MCF 10A (cell line): ENCODE results near the gene PTPRF. TPM values are rescaled to one million over a fixed set of nuclear protein-coding genes. Genes with fewer than 3 reads are reported as not detected.

ENCODE experiments used
- BruUV-seq: library from RNA; stranded (reverse); fragments of 400-500 nt; replicated peaks from 2 replicates; lab custom pipeline; 2021; lab: Mats Ljungman, UMichigan
- CTCF ChIA-PET: fragments of 300-600 bp; sonication (Branson Sonifier 250); formaldehyde crosslinking; extraction: SDS; loops from one replicate; lab custom pipeline; 2021; ENCODE audit warnings: antibody characterized with exemption, inconsistent platforms; lab: Yijun Ruan, JAX
- POLR2A ChIA-PET: fragments of 300-600, 350-650 bp; sonication (Branson Sonifier 250); formaldehyde crosslinking; extraction: SDS; loops from one replicate; lab custom pipeline; 2020; ENCODE audit warnings: antibody characterized with exemption, inconsistent platforms; lab: Yijun Ruan, JAX
- DNase-seq: peaks from one replicate; pipeline ENCODE4 v3.0.0-alpha.2; 2018; ENCODE audit not compliant: unreplicated experiment
- H3K27ac Mint-ChIP-seq: one replicate; pipeline ENCODE4 v1.8.0; 2022; ENCODE audit warnings: mild to moderate bottlenecking, low read depth, mixed read lengths; ENCODE audit not compliant: unreplicated experiment
- H3K27me3 Mint-ChIP-seq: one replicate; pipeline ENCODE4 v1.8.0; 2022; ENCODE audit warnings: mixed read lengths; ENCODE audit not compliant: insufficient read depth, unreplicated experiment
- H3K36me3 Mint-ChIP-seq: one replicate; pipeline ENCODE4 v1.8.0; 2022; ENCODE audit warnings: mild to moderate bottlenecking, moderate library complexity, mixed read lengths; ENCODE audit not compliant: insufficient read depth, unreplicated experiment
- H3K4me1 Mint-ChIP-seq: one replicate; pipeline ENCODE4 v1.8.0; 2022; ENCODE audit warnings: mixed read lengths; ENCODE audit not compliant: insufficient read depth, unreplicated experiment
- H3K4me3 Mint-ChIP-seq: one replicate; pipeline ENCODE4 v1.8.0; 2022; ENCODE audit warnings: mild to moderate bottlenecking, moderate library complexity, mixed read lengths; ENCODE audit not compliant: unreplicated experiment
- H3K9me3 Mint-ChIP-seq: one replicate; pipeline ENCODE4 v1.8.0; 2022; ENCODE audit warnings: mixed read lengths; ENCODE audit not compliant: unreplicated experiment
- intact Hi-C: fragments of 100-400 bp; cut with micrococcal nuclease; formaldehyde crosslinking; loops from 2 replicates; pipeline ENCODE4 v1.14.1; 2022
- total RNA-seq: library from RNA; stranded (reverse); gene quantifications from 2 replicates; pipeline ENCODE4 v1.2.3, GENCODE V29; 2022
- TF ChIP-seq, protein P1 (sequence below): fragments of 200-600 bp; IDR thresholded peaks from one replicate; pipeline ENCODE4 v1.8.0; 2022; ENCODE audit warnings: antibody characterized with exemption, mild to moderate bottlenecking; ENCODE audit not compliant: unreplicated experiment

Gene PTPRF
- total RNA-seq, 1 experiment from 2014 or later: 67.2 TPM

DNA sequence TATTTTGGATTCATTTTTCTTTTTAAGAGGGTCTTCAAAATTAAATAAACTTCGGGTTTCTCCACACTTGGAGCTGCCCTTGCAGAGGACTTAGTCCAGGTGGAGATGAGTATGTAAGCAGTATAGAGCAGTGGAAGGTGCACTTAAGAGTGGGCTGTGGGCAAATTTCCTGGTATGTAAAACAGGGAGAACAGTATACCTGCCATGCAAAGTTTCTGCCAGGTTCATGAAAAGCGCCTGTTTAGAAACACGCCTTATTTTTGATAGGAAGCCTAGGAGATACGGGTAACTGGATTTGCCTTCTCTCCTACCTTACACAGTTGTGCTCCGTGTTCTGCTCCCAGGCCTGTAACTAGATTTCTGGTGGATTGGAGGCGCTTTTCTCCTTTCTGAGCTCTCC, 120.5 kb downstream of the PTPRF start:
- Mint-ChIP-seq H3K27me3 (no peaks in the 10 kb centered on the region), H3K36me3 (peaks cover 31% of the 10 kb centered on the region), H3K4me1 (peaks cover 17% of the 10 kb centered on the region), H3K9me3 (no peaks in the 10 kb centered on the region), H3K4me3 (peak overlapping the region; percentile 97), H3K27ac (peak overlapping the region; percentile 85)
- intact Hi-C loops: loop anchor here (2.0 to 10.0 kb wide), 4 partner anchors 56 to 424 kb away; partner anchors contain the start of gene ST3GAL3
- ChIA-PET CTCF (interaction anchor here (1.0 to 1.3 kb wide), 4 partner anchors 9 to 124 kb away, joined by 3 to 5 read pairs (median 4); no protein-coding TSS in a partner anchor), POLR2A (interaction anchor here (0.5 to 4.5 kb wide), 33 partner anchors 9 to 479 kb away, joined by 3 to 50 read pairs (median 6); partner anchors contain the start of genes ATP6V0B, CDC20, CFAP57 and EBNA1BP2)
- BruUV-seq: TSS peak; percentile 28
- DNase-seq: no peak
- TF ChIP-seq, protein P1, sequence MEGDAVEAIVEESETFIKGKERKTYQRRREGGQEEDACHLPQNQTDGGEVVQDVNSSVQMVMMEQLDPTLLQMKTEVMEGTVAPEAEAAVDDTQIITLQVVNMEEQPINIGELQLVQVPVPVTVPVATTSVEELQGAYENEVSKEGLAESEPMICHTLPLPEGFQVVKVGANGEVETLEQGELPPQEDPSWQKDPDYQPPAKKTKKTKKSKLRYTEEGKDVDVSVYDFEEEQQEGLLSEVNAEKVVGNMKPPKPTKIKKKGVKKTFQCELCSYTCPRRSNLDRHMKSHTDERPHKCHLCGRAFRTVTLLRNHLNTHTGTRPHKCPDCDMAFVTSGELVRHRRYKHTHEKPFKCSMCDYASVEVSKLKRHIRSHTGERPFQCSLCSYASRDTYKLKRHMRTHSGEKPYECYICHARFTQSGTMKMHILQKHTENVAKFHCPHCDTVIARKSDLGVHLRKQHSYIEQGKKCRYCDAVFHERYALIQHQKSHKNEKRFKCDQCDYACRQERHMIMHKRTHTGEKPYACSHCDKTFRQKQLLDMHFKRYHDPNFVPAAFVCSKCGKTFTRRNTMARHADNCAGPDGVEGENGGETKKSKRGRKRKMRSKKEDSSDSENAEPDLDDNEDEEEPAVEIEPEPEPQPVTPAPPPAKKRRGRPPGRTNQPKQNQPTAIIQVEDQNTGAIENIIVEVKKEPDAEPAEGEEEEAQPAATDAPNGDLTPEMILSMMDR: no peak

DNA sequence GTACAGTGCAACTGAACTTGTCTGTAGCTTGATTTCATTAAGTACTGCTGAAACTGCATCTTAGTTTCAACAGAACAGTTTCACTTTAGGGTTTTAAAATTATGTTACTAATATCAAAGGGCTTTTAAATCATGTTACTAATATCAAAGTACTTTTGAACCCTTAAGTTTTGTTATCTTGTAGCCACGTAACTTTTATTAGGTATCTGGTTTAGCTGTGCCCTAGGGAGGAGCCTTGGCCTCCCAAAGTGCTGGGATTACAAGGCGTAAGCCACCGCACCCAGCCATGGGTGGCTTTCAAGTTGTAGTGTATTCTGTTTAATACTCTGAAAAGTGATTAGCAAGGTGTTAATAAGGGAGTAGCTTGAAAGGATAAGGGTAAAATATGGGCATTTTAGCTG, 121.2 kb downstream of the PTPRF start:
- Mint-ChIP-seq H3K9me3 (no peaks in the 10 kb centered on the region), H3K4me1 (peaks cover 17% of the 10 kb centered on the region), H3K27me3 (no peaks in the 10 kb centered on the region), H3K27ac (peak overlapping the region; percentile 85), H3K4me3 (peak overlapping the region; percentile 97), H3K36me3 (peaks cover 38% of the 10 kb centered on the region)
- POLR2A ChIA-PET: interaction anchor here (0.6 to 4.5 kb wide), 22 partner anchors 8 to 480 kb away, joined by 3 to 50 read pairs (median 4); partner anchors contain the start of genes CDC20, CFAP57, EBNA1BP2 and PTPRF
- CTCF ChIA-PET: interaction anchor here (0.7 to 1.3 kb wide), 3 partner anchors 100 to 125 kb away, joined by 4 to 5 read pairs (median 4); no protein-coding TSS in a partner anchor
- TF ChIP-seq, protein P1: no peak
- no peak for DNase-seq
- intact Hi-C loops: loop anchor here (2.0 to 10.0 kb wide), 4 partner anchors 55 to 425 kb away; partner anchors contain the start of gene ST3GAL3
- BruUV-seq: no TSS peak

DNA sequence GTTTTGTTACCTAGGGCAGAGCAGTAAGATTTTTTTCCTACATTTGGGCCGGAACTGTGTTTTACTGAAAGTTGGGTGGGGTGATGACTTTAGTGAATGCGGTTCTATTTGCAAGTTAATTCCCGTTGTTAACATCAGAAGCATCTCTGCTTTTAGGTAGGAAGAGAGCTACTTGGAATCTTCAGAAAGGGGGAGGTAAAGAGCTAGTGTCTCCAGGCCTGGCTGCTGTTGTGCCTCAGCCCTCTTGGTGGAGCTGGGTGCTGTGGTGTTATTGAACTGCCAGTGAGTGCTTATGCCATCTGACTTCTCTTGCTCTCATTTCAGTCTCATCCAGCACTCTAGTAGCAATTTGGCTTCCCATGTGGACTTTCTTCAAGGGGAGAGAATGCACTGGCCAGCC, 122.7 kb downstream of the PTPRF start:
- intact Hi-C loops: loop anchor here (5.0 to 10.0 kb wide), 3 partner anchors 71 to 426 kb away; no protein-coding TSS in a partner anchor
- no TSS peak for BruUV-seq
- H3K4me1 Mint-ChIP-seq: peaks cover 17% of the 10 kb centered on the region
- H3K27ac Mint-ChIP-seq: no peak overlapping the region
- no peaks in the 10 kb centered on the region for H3K9me3 Mint-ChIP-seq
- DNase-seq: peak; percentile 29
- POLR2A ChIA-PET: interaction anchor here (0.8 to 0.9 kb wide), 2 partner anchors 24 to 111 kb away, joined by 3 read pairs; no protein-coding TSS in a partner anchor
- TF ChIP-seq, protein P1: peak; percentile 24
- H3K27me3 Mint-ChIP-seq: no peaks in the 10 kb centered on the region
- H3K36me3 Mint-ChIP-seq: peaks cover 52% of the 10 kb centered on the region
- CTCF ChIA-PET: interaction anchor here (0.8 to 1.6 kb wide), 6 partner anchors 8 to 129 kb away, joined by 3 to 8 read pairs (median 4); no protein-coding TSS in a partner anchor
- peak overlapping the region; percentile 21 for H3K4me3 Mint-ChIP-seq

DNA sequence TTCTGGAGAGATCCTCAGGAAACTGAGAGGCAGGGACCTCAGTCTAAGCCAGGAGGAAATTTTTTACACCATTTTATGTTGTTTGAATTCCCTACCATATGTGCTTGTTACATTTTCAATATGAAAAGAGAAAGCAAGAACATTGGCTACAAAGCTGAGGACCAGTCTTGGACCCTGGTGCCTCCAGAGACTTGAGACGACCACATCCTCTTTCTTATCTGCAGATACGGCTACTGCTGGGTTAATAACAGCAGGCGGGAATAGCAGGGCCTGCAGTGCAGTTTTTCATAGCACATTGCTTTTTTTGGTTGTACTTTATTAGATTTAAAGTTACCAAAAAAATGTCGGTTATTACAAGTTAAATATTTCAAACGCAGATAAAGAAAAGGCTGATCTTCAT, 123.2 kb downstream of the PTPRF start:
- CTCF ChIA-PET: interaction anchor here (0.7 to 1.6 kb wide), 5 partner anchors 9 to 383 kb away, joined by 3 to 8 read pairs (median 4); no protein-coding TSS in a partner anchor
- POLR2A ChIA-PET: interaction anchor here (0.9 kb wide), 1 partner anchor 23 kb away, joined by 3 read pairs; no protein-coding TSS in a partner anchor
- Mint-ChIP-seq H3K4me1 (peaks cover 17% of the 10 kb centered on the region), H3K4me3 (peak overlapping the region; percentile 21), H3K27me3 (no peaks in the 10 kb centered on the region), H3K36me3 (peaks cover 58% of the 10 kb centered on the region), H3K9me3 (no peaks in the 10 kb centered on the region), H3K27ac (no peak overlapping the region)
- no peak for DNase-seq
- BruUV-seq: no TSS peak
- intact Hi-C loops: loop anchor here (5.0 to 10.0 kb wide), 3 partner anchors 72 to 427 kb away; no protein-coding TSS in a partner anchor
- TF ChIP-seq, protein P1: no peak
